ENCODE measurements around the gene DENND4B.
A peak's percentile ranks its signal among the peaks of the same experiment; 100 is the strongest.

The DENND4B gene

DNA sequence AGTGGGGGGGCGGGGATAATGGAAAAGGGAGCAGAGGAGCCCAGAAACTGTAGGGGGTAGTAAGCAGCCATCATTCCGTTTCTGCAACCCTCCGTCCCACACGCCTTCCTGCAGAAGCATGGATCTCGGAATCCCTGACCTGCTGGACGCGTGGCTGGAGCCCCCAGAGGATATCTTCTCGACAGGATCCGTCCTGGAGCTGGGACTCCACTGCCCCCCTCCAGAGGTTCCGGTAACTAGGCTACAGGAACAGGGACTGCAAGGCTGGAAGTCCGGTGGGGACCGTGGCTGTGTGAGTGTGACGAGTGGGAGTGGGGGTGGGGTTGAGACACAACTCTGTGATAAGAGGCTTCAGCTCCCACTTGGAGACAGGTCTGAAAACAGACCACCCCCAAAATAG, 21.9 kb upstream of the DENND4B start:
- DNase-seq (ENCODE audit: low read depth in 2 of 2) = no peak

DNA sequence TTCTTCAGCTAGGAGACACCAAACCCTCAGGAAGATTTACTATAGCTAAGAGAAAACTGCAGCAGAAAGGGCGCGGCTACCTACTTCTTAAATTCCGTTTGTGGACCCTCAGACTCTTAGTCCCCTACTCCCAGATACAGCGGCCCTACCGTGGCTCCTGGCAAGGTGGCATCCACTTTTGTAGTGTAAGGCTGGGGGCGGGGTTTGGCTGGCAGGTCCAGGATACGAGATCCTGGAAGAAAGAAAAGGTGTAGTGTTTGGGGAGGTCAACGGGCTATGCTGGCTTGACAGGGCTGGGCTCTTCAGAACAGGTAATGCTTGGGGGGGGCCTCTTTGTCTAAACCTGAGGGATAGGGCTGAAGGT, 21.5 kb upstream of the DENND4B start:
- DNase-seq (ENCODE audit: low read depth in 2 of 2) = no peak

DNA sequence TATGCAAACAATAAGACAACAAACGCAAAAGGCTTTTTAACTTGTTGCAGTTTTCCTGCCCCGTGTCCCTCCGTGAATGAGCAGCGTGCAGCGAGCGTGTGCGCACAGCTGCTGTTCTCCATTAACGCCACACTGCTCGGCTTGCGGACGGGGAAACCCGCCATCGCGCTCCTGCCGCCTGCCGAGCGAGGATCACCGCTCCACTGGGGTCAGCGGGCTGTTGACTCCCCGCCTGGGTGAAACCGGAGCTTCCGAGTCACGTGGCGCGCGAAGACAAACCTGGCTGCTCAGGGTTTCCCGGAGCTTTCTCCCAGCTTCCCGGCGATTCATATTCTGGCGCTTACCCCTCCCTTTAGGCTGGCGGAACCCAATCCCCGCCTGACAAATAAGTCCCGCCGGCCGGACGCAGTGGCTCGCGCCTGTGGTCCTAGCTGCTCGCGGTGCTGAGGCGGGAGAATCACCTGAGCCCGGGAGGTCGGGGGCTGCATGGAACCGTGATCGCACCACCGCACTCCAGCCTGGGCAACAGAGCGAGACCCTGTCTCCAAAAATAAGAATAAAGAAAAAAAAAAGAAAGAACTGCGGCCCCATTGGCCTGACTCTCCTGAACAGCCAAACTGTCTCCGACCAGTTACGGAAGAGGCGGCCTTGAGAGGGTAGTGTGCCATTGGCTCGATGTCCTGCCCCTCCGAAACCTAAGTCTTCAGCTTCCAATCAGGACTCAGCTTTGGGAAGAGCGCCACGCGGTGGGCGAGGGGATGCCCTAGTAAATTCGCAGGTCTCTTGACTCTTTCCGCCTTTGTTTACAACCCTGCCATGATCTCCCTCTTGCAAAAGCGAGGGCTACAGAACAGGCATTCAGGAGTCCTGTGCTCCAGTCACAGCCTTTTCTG, 20.8 kb upstream of the DENND4B start, which contains the start of gene CREB3L4:
Gene CREB3L4, plus strand, starts transcription at position 796 of the 893 bp plus-strand sequence. CDS start 624 bp downstream, outside the sequence.
- peak; percentile 94 for DNase-seq (ENCODE audit: low read depth in 2 of 2)

DNA sequence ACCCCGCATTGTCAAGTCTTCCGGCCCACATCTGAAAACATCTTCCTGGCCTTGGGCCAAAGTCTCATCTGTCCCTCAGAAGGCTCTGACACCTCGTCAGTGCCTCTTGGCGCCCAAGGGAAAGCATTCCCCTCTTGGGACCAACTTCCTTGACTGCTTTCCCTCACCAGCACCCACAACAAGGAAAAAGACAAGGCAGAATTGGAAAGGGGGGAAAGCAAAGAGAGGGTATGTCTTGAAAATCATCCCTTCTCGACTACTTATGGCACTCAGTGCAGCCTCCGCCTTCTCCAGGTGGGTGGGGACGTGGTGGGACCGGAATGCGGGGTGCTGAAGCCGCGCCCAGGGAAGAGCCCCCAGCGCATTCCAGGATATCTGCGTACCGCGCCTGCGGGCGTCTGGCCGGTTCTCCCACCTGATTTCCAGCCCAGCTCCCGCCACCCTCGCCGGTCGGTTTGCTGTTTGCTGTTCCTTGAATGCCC, 17.4 kb upstream of the DENND4B start:
- no peak for DNase-seq (ENCODE audit: low read depth in 2 of 2)

DNA sequence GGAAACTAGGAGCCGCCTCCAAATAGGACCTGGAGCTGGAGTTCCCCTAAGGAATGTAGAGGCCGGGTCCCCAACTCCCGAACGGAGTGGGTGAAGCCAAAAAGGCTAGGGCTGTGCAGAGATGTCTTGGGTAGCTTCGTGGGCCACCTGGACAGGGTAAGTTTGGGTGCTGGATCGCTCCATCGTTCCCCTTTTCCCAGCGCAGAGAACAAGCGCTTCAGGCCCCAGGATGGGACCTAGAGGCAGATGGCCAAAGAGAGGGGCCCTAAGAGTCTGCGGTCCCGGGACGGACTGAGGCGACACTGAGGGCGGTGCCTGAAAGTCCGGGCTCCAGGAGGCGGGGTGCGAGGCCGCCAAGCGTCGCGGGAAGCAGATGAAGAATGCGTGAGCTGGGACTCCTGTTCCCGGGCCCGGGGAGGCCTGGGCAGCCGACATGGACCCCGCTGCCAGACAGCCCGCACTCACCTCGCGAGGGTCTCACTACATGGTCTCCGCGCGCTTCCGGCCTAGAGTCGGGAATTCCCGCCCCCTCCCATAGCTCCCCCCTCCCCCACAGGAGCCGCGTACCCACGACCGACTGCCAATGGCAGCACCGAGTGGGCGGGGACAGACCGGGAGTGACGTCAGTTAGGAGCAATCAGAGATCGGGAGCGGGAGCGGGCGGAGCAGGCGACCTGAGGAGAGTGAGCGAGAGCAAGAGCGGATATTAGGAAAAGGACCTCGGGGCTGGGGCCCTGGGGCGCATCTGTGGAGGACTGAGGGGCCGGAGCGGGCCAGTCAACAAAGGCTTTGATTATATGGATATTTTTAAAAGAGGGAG, 16.7 kb upstream of the DENND4B start, which contains the start of gene SLC39A1:
Gene SLC39A1, minus strand, starts transcription at position 508 of the 820 bp plus-strand sequence. CDS start 822 bp downstream, outside the sequence.
- peak; percentile 90 for DNase-seq (ENCODE audit: low read depth in 2 of 2)

DNA sequence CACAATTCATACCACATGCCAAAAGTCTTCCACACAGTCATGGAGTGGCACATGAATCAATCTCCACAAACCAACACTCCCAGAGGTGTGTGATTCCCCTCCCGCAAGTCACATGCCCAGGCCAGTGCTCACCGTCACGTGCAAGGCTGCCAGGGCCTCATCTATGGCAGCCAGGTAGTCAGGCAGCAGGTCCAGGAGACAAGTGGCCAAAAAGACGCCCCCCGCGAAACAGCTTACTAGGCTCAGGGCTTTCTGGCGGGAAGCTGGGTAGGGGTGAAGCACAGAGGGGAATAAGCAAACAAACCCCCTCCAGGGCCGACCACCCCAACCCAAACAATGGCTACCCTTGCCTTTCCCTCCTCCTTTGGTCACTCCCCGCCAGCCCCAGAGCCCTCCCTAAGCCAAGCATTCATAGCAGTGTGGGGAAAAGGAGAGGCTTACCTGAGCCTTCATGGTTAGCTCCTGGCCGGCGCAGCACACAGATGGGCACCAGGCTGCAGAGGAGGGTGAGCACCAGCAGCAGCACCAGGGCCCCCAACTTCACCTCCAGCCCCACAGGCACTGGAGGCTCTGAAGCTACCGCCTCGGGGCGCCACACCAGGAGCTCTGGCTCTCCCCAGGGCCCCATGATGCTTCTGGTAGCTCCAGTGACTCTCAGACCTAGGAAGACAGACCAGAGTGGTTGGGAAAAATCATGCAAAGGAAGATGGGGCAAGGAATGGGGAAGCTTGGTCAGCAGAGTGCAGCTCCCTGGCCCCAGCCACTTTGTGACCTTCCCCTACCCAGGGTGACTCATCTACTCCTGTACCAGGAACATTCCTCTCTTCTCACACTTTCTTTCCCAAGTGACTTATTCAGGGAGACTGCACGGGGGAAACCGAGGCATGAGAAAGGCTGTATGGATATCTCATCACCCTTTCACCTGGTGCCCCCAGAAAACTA, 15.8 kb upstream of the DENND4B start:
- DNase-seq (ENCODE audit: low read depth in 2 of 2) = no peak

DNA sequence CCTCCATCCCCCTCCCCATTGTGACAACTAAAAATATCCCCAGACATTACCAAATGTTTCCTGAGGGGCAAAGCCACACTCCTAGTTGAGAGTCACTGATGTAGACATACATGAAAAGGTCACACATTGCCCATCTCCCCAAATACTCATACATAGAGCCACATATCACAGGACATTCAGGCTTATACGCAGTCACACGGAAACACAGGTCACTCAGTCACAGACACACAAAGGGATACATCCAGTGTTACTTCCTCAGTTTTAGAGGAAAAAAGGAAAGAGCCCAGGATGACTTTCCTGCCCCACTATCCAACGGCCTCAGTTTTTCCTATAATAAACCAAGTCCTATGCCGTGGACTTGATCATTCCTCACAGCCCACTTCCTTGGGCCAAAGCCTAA, 14.9 kb upstream of the DENND4B start:
- DNase-seq (ENCODE audit: low read depth in 2 of 2) = no peak

DNA sequence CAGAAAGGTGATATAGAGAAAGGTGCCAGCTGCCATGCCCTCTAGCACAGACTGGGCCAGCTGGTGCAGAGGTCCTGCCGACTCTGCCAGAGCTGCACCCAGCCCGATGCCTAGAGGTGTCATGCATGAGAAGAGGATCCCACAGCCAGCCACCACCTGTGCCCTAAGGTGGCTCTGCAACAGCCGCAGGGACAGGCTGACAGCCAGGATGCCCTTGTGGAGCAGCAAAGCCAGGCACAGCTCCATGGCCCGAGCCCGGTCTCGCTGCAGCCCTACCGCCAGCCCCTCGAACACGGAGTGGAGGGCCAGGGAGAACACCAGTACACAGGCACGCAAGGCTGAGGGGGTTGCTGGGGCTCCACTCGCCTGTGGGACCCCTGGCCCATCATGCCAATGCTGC, 13.7 kb upstream of the DENND4B start:
- DNase-seq (ENCODE audit: low read depth in 2 of 2) = no peak

DNA sequence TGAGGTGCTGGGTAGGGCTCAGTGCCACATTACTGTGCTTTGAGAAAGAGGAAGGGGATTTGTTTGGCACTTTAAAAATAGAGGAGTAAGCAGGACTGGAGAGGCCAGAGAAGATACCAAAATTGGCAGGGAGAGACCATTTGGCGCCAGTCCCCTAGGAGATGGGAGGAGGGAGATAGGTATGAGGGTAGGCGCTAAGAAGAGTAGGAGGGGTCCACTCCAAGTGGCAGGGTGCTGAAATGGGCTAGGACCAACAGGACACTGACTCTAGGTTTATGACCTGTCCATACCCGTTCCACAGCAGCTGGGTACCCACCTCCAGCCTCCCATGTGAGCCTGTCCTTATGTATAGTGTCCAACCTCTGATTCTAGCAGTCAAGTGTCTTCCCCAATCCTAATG, 12.9 kb upstream of the DENND4B start:
- no peak for DNase-seq (ENCODE audit: low read depth in 2 of 2)

DNA sequence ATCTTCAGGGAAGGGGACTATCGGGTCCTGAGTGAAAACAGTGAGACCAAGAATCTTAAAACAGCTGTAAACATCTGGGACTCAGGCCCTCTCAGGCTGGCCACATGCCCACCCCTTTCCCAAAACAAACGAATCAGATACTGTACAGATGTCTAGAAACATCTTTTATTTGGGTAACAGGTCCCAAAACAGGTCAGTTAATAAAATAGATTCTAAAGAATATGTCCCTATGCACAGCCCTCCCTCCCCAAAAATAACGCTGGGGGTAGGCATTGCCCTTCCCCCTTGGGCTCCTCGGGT, 12.4 kb upstream of the DENND4B start:
- no peak for DNase-seq (ENCODE audit: low read depth in 2 of 2)

DNA sequence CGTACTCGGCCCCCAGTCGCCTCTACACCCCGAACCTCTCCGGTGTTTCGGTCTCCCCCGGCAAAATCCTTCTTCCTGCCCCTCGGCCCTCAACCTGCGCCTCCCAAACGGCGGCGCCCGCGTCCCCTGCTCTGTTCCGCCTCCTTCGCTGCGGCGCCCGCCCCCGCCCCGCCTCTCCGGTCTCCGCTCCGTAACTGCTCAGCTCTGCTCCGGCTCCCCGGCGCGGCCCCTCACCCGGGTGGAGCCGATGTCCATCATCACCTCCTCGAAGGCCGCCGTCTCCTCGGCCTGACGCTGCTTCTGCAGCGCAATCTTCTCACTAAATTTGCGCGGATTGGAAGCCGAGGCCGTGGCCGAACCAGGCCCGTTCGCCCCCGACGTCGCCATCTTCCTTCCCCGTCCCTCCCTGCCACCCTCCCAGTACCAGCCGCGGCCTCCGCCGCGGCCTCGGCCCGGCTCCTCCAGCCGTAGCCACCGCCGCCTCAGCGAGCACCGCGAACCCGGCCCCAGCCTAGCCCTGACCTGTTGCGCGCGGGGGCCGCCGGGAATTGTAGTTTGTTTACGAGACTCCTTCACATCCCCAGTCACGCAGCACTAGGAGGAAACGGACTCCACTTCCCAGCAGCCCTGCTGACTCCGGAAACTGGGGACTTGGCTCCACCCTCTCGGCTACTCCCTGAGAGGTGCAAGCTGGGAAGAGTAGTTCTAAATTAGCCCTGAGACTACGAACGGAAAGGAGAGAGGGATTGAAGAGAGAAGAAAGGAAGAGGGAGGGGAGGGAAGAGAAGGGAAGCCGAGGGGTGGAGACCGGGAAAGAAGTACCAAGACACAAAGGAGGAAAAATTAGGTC, 11.8 kb upstream of the DENND4B start, which contains the start of gene CRTC2:
Gene CRTC2, minus strand, starts transcription at position 502 of the 850 bp plus-strand sequence. Its CDS starts 115 bp downstream, at position 387.
- DNase-seq (ENCODE audit: low read depth in 2 of 2) = peak; percentile 95

DNA sequence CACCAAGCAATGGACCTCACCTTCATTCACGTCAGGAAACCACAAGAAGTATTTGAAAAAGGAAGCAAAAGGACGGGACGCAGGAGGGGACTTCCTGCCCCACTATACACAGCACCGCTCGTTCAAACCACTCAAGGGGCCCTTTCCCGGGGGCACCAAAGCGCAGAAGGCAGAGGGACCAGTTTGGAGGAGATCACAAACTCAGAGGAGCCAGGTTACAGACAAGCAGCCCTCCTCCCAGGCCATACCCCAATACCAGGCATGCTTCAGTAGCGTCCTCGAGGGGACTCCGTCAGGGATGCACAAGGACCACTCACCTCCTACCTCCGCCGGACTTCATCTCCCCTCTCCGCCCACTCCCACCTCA, 11.2 kb upstream of the DENND4B start:
- no peak for DNase-seq (ENCODE audit: low read depth in 2 of 2)

DNA sequence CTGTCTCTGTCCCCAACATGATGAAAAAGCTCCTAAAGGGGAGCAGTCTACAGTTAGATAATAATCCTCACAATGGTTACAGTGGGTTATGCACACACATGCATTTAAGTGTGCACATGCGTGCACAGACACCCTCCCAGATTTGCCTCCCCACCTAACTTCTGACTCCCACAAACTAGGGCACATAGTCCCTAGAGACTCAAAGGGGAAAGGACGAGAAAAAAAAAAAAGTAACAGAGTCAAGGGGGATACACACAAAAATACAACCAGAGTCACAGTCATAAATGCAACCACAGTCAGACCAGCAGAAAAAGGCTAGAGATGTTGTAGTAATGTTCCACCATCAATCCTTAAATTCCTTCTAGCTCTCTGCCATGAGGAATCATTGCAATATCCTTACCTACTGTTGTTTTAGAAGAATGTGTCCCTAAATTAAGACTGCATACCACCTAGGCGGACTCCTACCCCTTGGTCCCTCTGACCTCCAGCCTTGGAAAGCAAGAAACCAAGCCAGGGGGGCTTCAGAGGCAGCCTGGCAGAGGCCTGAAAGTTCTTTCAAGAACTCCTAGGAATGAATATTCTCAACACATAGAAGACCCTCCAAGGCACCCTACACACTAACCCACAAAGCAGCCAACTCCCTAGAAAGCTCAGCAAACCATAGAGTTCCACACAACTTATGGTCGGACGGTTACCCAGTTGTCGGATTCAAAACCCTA, 10.6 kb upstream of the DENND4B start:
- DNase-seq (ENCODE audit: low read depth in 2 of 2) = no peak

DNA sequence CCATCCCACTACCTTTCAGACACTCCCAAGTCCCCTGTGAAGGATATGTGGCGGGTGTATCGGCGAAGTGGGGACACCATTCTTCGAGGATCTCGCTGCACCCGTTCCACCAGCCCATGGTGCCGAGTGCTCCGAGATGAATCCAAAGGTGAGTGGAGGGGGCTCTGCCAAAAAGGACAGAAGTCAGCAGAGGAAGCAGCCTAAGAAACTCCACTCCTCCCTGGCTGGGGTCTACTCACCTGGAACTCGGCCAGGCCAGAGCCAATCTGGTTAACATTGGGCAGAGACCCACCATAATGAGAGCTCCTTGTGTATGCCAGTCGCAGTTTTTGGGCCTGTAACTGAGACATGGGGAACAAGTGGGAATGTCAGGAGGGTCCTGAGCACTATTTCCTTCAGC, 8.3 kb upstream of the DENND4B start:
- no peak for DNase-seq (ENCODE audit: low read depth in 2 of 2)

DNA sequence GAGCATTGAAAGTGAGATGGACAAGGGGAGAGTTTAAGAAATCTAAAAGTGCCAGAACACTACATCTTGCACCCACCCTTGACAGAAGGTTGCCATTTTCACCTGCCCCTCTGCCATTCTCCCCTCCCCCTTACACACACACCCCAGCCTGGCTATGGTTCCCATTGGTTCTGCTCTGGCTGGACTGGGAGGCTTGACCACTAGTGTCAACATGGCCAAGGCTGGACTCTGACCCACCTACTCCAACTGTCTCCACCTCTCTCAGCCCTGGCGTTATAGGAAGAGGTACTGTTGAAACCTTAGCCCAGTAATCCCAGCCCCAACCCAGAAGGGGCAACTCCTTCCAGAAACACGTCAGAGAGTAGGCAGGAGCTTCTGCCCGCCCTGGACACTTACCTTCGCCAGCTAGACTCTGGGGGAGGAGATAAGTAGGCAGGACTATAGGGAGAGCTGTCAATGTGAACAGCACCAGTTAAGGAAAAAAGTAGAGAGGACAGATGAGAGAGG, 7.4 kb upstream of the DENND4B start:
- no peak for DNase-seq (ENCODE audit: low read depth in 2 of 2)

DNA sequence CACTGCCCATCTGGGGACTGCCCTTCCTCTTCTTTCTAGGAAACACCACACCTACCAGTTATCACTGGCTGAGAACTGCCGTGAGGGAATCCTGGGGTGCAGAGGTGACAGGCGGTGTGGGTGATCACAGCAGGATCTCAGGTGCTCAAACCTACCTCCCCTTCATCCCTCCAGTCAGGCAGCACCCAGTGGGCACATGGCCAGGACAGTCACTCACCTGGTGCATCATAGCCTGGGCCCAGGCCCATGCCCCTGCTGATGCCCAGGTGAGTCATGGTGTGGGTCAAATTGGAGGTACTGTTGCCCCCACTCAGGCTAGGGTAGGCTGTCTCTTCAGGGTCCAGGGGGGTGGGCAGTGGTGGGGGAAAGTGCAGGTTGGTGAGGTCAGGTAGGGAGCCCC, 5.3 kb upstream of the DENND4B start:
- no peak for DNase-seq (ENCODE audit: low read depth in 2 of 2)

DNA sequence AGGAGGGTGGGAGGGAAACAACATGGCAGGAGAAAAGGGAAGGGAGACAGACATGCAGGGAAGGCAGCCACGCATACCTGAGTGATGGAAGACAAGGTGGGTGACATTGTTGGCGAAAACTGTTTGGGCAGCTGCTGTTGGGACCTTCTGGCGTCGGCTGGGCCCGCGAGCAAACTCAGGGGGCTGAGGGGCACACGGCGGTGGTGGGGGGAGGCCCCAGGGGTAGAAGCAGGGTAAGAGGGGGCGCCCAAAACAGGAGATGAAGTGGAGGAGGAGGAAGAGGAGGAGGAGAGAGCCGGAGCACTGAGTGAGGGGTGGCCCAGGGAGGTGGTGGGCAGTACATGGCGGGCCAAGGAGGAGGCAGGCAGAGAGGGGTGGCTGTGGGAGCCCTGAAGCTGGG, 4.7 kb upstream of the DENND4B start:
- no peak for DNase-seq (ENCODE audit: low read depth in 2 of 2)

DNA sequence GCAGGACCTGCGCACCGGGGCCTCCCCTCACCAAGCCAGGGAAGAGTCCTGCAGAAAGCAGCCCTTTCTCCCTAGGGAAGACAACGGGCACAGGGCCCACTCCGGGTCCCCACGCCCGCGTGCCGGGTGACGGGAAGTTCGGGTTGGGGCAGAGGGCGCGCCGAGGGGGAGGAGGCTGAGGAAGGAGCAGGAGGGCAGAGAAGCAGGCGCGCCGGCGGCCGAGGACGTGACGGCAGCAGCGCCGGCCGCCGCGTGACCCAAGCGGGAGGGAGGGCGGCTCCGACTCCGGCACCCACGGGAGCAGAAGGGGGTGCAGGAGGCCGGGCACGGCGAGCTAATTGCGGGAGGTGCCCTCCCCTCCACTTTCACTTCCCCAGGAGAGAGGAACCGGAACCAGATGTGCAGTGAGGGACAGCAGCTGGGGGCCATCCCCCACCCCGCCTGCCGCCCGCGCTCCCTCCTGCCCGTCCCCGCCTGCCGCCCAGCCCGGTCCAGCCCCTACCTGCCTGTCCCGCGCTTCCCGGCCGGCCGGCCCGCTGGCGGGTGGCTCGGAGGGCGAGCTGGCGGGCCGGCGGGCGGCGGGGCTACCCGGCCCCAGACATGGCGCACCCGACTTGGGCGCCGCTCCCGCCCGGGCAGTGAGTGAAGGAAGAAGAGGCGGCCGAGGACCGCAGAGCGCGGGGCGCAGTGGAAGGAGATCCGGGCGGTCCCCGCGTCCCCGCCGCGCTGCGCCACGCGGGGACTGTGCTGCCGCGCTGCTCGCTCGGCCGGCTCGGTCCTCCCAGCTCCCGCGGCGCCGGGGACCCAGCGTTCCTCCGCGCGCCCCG, 510 bp downstream of the DENND4B start:
- no peak for DNase-seq (ENCODE audit: low read depth in 2 of 2)
